Measurements from ENCODE around the gene DCUN1D1.

The DCUN1D1 gene

GRCh38 chr3:182957676-182958266 is 22.6 kb downstream of the DCUN1D1 start:
- ChIA-PET POLR2A (no interaction called here), CTCF (interaction anchor here (1.9 kb wide), 1 partner anchor 11 kb away, joined by 4 read pairs; no protein-coding TSS in a partner anchor)
- no peak for TF ChIP-seq CTCF (IDR thresholded peaks at IDR 0.05; ENCODE audit: control extremely low read depth, extremely low read depth, low read depth, missing control alignments)
- DNase-seq (ENCODE audit: extremely low spot score), result no peak

- ChIA-PET CTCF (interaction anchor here (1.4 to 1.9 kb wide), 2 partner anchors 10 to 12 kb away, joined by 4 to 5 read pairs; no protein-coding TSS in a partner anchor), POLR2A (no interaction called here)
- no peak for DNase-seq (ENCODE audit: extremely low spot score)
- no peak for TF ChIP-seq CTCF (IDR thresholded peaks at IDR 0.05; ENCODE audit: control extremely low read depth, extremely low read depth, low read depth, missing control alignments)
Measured at GRCh38 chr3:182957226-182957625, 23.1 kb downstream of the DCUN1D1 start.

GRCh38 chr3:182954553-182955235 is 25.6 kb downstream of the DCUN1D1 start:
- POLR2A ChIA-PET, result no interaction called here
- no peak for TF ChIP-seq CTCF (IDR thresholded peaks at IDR 0.05; ENCODE audit: control extremely low read depth, extremely low read depth, low read depth, missing control alignments)
- CTCF ChIA-PET, result interaction anchor here (1.8 kb wide), 1 partner anchor 48 kb away, joined by 4 read pairs; no protein-coding TSS in a partner anchor
- peak; percentile 51 for DNase-seq (ENCODE audit: extremely low spot score)

GRCh38 chr3:182949688-182950087 is 30.6 kb downstream of the DCUN1D1 start:
- ChIA-PET POLR2A (no interaction called here), CTCF (interaction anchor here (1.3 kb wide), 1 partner anchor 41 kb away, joined by 3 read pairs; no protein-coding TSS in a partner anchor)
- no peak for DNase-seq (ENCODE audit: extremely low spot score)
- TF ChIP-seq CTCF (IDR thresholded peaks at IDR 0.05; ENCODE audit: control extremely low read depth, extremely low read depth, low read depth, missing control alignments), result no peak

- no peak for DNase-seq (ENCODE audit: extremely low spot score)
- no peak for TF ChIP-seq CTCF (IDR thresholded peaks at IDR 0.05; ENCODE audit: control extremely low read depth, extremely low read depth, low read depth, missing control alignments)
- POLR2A ChIA-PET, result no interaction called here
- CTCF ChIA-PET, result interaction anchor here (1.1 kb wide), 1 partner anchor 39 kb away, joined by 3 read pairs; no protein-coding TSS in a partner anchor
Measured at GRCh38 chr3:182948305-182948704, 32.0 kb downstream of the DCUN1D1 start.

- POLR2A ChIA-PET, result no interaction called here
- no peak for TF ChIP-seq CTCF (IDR thresholded peaks at IDR 0.05; ENCODE audit: control extremely low read depth, extremely low read depth, low read depth, missing control alignments)
- CTCF ChIA-PET, result interaction anchor here (1.1 kb wide), 1 partner anchor 38 kb away, joined by 3 read pairs; no protein-coding TSS in a partner anchor
- no peak for DNase-seq (ENCODE audit: extremely low spot score)
Measured at GRCh38 chr3:182947888-182948287, 32.5 kb downstream of the DCUN1D1 start.
